Duodenal mucosa (tissue), 2 donors: ENCODE results near the gene CAPNS2.

Experiments used
- H3K27ac ChIP-seq: one replicate; pipeline ENCODE4 v1.7.0; 2013; ENCODE audit warnings: low read depth, low read length
- H3K27me3 ChIP-seq, 2 donors: one replicate each; pipeline ENCODE4 v1.7.0; 2013; ENCODE audit warnings: low read length in 2 of 2, control low read depth in 1 of 2; ENCODE audit not compliant: insufficient read depth in 2 of 2, control insufficient read depth in 1 of 2
- H3K36me3 ChIP-seq, 2 donors: one replicate each; pipeline ENCODE4 v1.7.0; 2013; ENCODE audit warnings: low read length in 2 of 2, control low read depth in 1 of 2; ENCODE audit not compliant: insufficient read depth in 2 of 2, control insufficient read depth in 1 of 2
- H3K4me1 ChIP-seq, 2 donors: one replicate each; pipeline ENCODE4 v1.7.0; 2013; ENCODE audit warnings: low read length in 2 of 2, control low read depth in 1 of 2; ENCODE audit not compliant: insufficient read depth in 2 of 2, control insufficient read depth in 1 of 2
- H3K4me3 ChIP-seq, 2 donors: one replicate each; pipeline ENCODE4 v1.7.0; 2013; ENCODE audit warnings: low read length in 2 of 2, low read depth in 1 of 2
- H3K9ac ChIP-seq, 2 donors: one replicate each; pipeline ENCODE4 v1.7.0; 2013; ENCODE audit warnings: low read length in 2 of 2, low read depth in 1 of 2
- H3K9me3 ChIP-seq, 2 donors: one replicate each; pipeline ENCODE4 v1.7.0; 2013; ENCODE audit warnings: low read length in 2 of 2, control low read depth in 1 of 2; ENCODE audit not compliant: control insufficient read depth in 1 of 2

The CAPNS2 gene

DNA sequence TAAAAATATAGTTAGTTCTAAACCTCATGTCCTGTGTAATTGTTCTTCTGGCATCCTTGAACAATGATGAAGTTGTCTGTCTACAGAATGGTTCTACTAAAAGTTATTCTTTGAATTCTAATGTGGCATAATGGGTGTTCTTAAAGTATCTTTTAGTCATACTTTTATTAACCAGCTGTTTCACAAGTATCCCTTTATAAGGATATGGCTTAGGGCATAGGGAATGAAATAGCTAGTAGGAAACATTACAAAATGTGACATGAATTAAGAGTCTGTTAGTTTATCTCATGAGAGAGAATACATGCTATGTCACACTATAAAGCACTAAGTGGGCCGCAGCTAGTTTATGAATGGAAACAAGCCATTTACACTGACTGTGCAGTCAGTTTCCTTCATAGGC, 26.3 kb upstream of the CAPNS2 start:
- Histone ChIP-seq H3K9me3 (no peaks in the 10 kb centered on the region), H3K27me3 (no peaks in the 10 kb centered on the region), H3K27ac (no peak overlapping the region), H3K4me1 (no peaks in the 10 kb centered on the region), H3K9ac (no peak overlapping the region), H3K4me3 (no peak overlapping the region), H3K36me3 (no peaks in the 10 kb centered on the region)

DNA sequence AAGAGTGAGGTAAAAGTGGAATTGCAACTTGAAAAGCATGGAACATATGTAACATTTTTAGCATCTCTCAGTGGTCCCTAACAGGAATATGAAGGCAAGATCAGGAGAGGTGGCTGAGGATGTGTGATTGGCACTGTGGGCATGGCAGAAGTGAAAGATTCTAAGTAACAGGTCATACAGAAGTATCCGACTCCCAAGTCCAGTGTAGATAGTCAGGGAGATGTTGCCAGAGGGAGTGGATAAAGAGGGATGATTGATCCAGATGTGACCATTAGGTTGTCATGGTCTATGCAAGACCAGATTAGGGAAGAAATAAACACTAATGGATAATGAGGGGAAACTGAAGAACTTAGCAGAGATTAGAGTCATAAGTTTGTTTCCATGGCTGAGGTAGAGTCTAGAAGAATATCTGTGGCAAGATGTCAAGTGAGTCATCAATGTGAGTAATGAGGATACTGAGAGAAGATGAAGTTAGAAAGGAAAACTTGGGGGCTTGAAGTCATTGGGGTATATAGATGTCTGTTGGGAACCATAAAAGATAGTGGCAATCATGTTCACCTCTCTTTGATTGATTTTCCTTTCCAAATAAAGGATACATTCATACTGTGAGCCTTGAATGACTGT, 23.9 kb upstream of the CAPNS2 start:
- H3K4me3 ChIP-seq: no peak overlapping the region
- H3K27ac ChIP-seq: no peak overlapping the region
- H3K9me3 ChIP-seq: no peaks in the 10 kb centered on the region
- H3K27me3 ChIP-seq: no peaks in the 10 kb centered on the region
- H3K9ac ChIP-seq: no peak overlapping the region
- H3K4me1 ChIP-seq: no peaks in the 10 kb centered on the region
- peaks cover 0 to 2% of the 10 kb centered on the region in 2 donors for H3K36me3 ChIP-seq

GRCh38 chr16:55543472-55543871, 23.0 kb upstream of the CAPNS2 start:
- Histone ChIP-seq H3K27me3 (no peaks in the 10 kb centered on the region), H3K4me1 (no peaks in the 10 kb centered on the region), H3K9ac (no peak overlapping the region), H3K4me3 (no peak overlapping the region), H3K9me3 (no peaks in the 10 kb centered on the region), H3K27ac (no peak overlapping the region), H3K36me3 (peaks cover 0 to 2% of the 10 kb centered on the region in 2 donors)

GRCh38 chr16:55552621-55553020, 13.9 kb upstream of the CAPNS2 start:
- no peak overlapping the region for H3K27ac ChIP-seq
- no peak overlapping the region for H3K9ac ChIP-seq
- no peaks in the 10 kb centered on the region for H3K9me3 ChIP-seq
- H3K27me3 ChIP-seq: no peaks in the 10 kb centered on the region
- H3K4me1 ChIP-seq: no peaks in the 10 kb centered on the region
- no peaks in the 10 kb centered on the region for H3K36me3 ChIP-seq
- H3K4me3 ChIP-seq: no peak overlapping the region

- H3K27ac ChIP-seq: no peak overlapping the region
- H3K4me3 ChIP-seq: no peak overlapping the region
- H3K9ac ChIP-seq: no peak overlapping the region
- H3K4me1 ChIP-seq: no peaks in the 10 kb centered on the region
- H3K36me3 ChIP-seq: no peaks in the 10 kb centered on the region
- no peaks in the 10 kb centered on the region for H3K9me3 ChIP-seq
- H3K27me3 ChIP-seq: no peaks in the 10 kb centered on the region
These were observed 11.0 kb upstream of the CAPNS2 start for GRCh38 chr16:55555436-55555835.

- Histone ChIP-seq H3K9ac (no peak overlapping the region), H3K27me3 (no peaks in the 10 kb centered on the region), H3K9me3 (no peaks in the 10 kb centered on the region), H3K36me3 (no peaks in the 10 kb centered on the region), H3K4me1 (no peaks in the 10 kb centered on the region), H3K4me3 (no peak overlapping the region), H3K27ac (no peak overlapping the region)
These were observed 9.3 kb upstream of the CAPNS2 start for GRCh38 chr16:55557186-55557585.

- Histone ChIP-seq H3K4me1 (no peaks in the 10 kb centered on the region), H3K4me3 (no peak overlapping the region), H3K36me3 (no peaks in the 10 kb centered on the region), H3K27me3 (no peaks in the 10 kb centered on the region), H3K27ac (no peak overlapping the region), H3K9me3 (no peaks in the 10 kb centered on the region), H3K9ac (no peak overlapping the region)
These were observed 7.3 kb upstream of the CAPNS2 start for GRCh38 chr16:55559233-55559632.

DNA sequence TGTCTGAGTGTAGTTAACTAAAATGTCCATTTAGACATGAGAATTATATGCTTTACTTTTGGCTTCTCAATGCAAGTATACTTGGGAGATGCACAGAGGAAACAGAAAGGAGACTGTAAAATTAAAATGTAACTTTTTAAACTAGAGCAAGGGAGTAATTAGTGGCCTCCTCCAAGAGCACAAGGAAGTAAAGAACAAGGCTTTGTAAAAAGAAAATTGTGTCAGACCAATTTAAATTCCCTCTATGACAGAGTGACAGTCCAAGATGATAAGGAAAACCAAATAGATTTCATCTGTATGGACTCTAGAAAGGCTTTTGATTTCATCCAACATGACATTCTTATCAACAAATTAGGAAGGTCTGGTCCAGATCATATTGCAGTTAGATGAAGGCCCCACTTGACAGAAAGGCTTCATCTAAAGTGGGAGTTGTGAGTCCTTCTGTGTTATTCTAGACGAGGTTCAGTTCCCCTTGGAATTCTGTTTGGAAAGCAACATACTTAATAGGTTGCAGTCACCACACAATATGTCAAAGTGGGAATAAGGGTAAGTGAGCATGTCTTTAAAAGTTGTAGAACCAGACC, 6.5 kb upstream of the CAPNS2 start:
- no peak overlapping the region for H3K27ac ChIP-seq
- H3K9ac ChIP-seq: no peak overlapping the region
- no peaks in the 10 kb centered on the region for H3K9me3 ChIP-seq
- no peaks in the 10 kb centered on the region for H3K36me3 ChIP-seq
- H3K4me1 ChIP-seq: no peaks in the 10 kb centered on the region
- no peaks in the 10 kb centered on the region for H3K27me3 ChIP-seq
- H3K4me3 ChIP-seq: no peak overlapping the region

DNA sequence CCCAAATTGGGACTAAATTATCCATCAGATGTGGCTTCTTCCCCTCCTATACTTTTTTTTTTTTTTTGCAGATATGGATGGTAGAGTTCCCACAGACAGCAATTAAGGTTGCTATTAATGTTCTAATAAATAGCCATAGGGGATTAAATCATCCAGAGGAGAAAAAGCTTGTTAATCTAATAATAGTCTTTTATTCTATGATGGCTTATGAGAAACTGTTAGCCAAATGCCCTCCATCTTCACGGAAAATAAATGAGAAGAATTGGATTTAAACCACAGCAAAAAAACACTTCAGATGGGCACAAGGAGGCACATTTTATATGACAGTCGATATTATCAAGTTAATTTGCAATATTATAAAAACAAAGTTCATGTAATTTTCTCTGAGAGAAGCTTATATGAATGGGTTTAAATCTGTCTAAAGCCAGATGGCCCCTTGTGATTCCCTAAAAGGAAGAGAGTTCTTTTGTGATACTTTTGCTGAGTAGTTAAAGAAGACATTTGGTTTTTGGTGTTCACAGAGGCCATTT, 5.1 kb upstream of the CAPNS2 start:
- H3K9me3 ChIP-seq: no peaks in the 10 kb centered on the region
- H3K4me1 ChIP-seq: no peaks in the 10 kb centered on the region
- H3K9ac ChIP-seq: no peak overlapping the region
- no peaks in the 10 kb centered on the region for H3K36me3 ChIP-seq
- H3K4me3 ChIP-seq: no peak overlapping the region
- no peak overlapping the region for H3K27ac ChIP-seq
- H3K27me3 ChIP-seq: no peaks in the 10 kb centered on the region

GRCh38 chr16:55562936-55563335, 3.5 kb upstream of the CAPNS2 start:
- Histone ChIP-seq H3K4me1 (no peaks in the 10 kb centered on the region), H3K9me3 (no peaks in the 10 kb centered on the region), H3K27me3 (no peaks in the 10 kb centered on the region), H3K27ac (no peak overlapping the region), H3K36me3 (peaks cover 0 to 4% of the 10 kb centered on the region in 2 donors), H3K9ac (no peak overlapping the region), H3K4me3 (no peak overlapping the region)
